Stimulated activated CD4-positive, alpha-beta T cell treated with anti-CD3 and anti-CD28 coated beads, Interleukin-1b, Interleukin-23, amount 100 ng/mL, for 48 hours (primary cell): ENCODE data around the gene PPP2R5A.
"Not testable (repeated sequence)": the region's sequence is repeated elsewhere in the genome, so short reads cannot be mapped to it uniquely, and the experiment has no call there.

Experiments used
- DNase-seq: peaks from one replicate; pipeline ENCODE4 v3.0.0-alpha.2; 2020

Gene PPP2R5A

DNA sequence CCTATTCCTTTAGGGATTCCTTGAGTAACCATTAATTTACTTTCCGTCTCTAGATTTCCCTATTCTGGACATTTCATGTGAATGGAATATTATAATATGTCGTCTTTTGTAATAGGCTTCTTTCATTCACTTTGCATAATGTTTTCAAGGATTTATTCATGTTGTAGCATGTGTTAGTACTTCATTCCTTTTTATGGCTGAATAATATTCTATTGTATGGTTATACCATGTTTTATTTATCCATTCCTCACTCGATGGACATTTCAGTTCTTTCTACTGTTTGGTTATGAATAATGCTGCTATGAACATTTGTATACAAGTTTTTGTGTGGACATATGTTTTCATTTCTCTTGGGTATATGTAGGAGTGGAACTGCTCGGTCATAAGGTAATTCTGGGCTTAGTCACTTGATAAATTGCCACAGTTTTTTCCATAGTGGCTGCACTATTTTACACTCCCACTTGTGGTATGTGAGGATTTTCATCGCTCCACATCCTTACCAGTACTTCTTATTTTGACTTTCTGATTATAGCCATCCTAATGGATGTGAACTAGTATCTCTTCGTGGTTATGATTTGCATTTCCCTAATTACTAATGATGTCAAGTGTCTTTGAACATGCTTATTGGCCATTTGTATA, 17.7 kb downstream of the PPP2R5A start:
- no peak for DNase-seq

GRCh38 chr1:212305342-212305741, 20.1 kb downstream of the PPP2R5A start:
- no peak for DNase-seq

DNA sequence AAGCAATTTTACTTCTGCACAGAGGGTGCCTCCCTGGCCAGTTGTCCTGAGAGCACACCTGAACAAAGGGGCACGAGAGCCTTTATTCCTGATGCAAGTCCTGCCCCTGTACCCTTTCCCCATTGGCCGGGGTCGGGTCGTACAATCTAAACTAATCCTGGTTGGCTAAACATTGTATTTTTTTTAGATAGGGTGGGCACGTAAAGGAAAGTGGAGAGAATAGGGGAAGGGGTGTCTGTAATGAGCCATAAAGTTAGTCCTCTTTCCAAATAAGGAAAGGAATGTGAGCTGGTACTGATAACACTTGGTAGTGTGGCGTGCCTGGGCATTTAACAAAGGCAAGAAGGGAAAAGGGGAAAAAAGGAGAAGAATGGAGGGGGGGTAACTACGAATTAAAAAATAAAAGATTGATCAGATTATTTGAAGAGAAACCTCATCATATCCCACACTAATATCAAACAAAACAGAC, 20.8 kb downstream of the PPP2R5A start:
- not testable (repeated sequence) for DNase-seq

DNA sequence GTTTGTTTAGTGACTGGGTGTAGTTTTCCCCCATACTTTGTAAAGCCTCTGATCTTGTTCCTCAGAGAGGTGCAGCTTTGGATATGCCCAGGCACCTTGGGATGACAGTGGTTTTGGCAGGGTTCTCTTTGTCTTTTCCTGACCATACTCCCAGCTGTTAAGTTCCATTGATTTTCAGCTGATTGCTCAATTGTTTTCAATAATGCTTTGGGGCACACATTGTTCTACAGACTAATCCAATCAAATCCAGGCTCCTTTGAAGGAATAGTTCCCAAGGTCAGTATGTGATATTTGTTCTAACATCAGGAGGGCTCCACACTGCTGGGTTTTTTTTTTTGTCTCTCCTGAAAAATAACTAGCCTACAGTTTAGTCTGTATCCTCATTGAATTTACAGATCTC, 24.8 kb downstream of the PPP2R5A start:
- DNase-seq = no peak

DNA sequence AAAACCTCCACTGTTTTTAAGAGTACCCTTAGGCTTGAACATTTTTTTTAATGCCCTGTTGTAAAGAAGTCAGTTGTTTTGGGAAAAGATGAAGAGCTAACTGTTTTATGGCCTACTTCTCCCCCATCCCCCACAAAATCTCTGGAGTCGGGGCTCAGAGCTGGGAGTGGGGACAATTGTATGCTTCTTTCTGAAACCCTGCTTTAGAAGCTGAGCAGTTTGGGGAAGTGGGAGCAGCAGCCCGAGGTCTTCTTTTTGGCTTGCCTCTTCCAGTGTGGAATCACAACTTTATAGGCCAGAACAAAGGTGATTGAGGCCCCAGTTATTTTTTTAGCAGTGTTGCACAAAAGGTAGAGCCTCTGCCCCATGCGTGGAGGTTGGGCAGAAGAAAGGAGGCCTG, 25.2 kb downstream of the PPP2R5A start:
- DNase-seq = no peak

DNA sequence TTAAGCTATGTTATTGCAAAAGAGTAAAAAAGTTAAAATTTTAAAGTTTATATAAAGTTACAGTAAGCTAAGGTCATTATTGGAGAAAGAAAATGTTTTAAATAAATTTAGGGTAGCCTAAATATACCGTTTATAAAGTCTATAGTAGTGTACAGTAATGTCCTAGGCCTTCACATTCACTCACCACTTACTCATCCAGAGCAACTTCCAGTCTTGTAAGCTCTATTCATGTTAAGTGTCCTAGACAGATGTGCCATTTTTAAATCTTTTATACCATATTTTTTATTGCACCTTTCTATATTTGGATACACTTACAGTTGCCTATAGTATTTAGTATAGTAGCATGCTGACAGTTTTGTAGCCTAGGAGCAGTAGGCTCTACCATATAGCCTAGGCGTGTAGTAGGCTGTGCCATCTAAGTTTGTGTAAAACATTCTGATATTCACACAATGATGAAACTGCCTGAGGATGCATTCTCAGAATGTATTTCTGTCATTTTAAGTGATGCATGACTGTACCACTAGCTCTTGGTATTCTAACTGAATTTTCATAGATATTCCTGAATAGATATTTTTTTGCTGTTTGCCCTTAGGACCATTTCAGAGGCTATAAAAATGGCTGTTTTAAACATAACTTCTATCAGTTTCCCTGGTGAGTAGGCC, 26.8 kb downstream of the PPP2R5A start:
- no peak for DNase-seq

GRCh38 chr1:212313616-212314015, 28.4 kb downstream of the PPP2R5A start:
- no peak for DNase-seq

DNA sequence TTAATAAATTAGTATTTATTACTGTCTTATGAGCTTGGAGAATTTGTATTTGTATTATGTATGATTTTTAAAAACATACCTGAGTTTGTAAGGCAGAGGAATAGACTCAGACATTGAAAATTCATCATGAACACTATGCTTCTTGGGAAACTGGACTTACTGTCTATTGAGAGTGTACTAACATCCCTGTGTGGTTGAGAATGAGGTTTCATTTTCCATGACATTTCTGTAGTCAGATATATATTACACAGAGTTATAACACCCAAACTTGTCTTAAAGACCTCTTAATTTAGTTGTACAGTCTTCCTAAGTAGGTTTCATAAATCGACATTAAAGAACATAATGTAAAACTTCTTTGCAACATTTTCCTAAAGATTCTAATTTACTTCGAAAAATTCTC, 30.0 kb downstream of the PPP2R5A start:
- DNase-seq = no peak

DNA sequence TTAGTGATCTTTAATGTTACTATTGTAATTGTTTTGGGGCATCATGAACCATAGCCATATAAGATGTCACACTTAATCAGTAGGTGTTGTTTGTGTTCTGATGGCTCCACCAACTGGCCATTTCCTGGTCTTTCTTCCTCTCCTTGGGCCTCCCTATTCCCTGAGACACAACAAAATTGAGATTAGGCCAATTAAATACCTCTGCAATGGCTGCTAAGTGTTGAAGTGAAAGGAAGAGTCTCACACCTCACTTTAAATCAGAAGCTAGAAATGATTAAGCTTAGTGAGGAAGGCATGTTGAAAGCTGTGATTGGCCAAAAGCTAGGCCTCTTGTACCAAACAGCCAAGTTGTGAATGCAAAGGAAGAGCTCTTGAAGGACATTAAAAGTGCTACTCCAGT, 30.7 kb downstream of the PPP2R5A start:
- DNase-seq = no peak

- no peak for DNase-seq
These were observed 32.7 kb downstream of the PPP2R5A start for GRCh38 chr1:212317916-212318315.

DNA sequence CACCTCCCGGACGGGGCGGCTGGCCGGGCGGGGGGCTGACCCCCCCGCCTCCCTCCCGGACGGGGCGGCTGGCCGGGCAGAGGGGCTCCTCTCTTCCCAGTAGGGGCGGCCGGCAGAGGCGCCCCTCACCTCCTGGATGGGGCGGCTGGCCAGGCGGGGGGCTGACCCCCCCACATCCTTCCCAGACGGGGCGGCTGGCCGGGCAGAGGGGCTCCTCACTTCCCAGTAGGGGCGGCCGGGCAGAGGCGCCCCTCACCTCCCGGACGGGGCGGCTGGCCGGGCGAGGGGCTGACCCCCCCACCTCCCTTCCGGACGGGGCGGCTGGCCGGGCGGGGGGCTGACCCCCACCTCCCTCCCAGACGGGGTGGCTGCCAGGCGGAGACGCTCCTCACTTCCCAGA, 35.8 kb downstream of the PPP2R5A start:
- DNase-seq = not testable (repeated sequence)

- DNase-seq = no peak
These were observed 37.9 kb downstream of the PPP2R5A start for GRCh38 chr1:212323066-212323465.

DNA sequence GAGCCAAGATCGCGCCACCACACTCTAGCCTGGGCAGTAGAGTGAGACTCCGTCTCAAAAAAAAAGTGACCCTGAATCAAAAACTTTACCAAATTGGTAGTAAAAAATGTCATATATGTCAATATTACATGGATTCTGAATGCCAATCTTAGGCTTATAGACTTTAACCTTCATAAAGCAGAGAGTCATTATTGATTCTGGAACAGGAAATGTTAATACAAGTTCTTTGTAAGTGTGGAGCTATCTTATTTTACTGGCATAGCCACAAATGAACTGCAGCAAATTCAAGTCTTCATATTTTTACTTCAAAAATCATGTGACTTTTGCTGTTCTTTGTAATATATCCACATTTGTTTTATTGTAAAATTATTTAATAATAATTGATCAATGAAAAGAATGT, 41.3 kb downstream of the PPP2R5A start:
- DNase-seq = no peak

GRCh38 chr1:212328248-212328647, 43.0 kb downstream of the PPP2R5A start:
- DNase-seq = no peak

GRCh38 chr1:212329105-212329504, 43.9 kb downstream of the PPP2R5A start:
- DNase-seq = no peak

DNA sequence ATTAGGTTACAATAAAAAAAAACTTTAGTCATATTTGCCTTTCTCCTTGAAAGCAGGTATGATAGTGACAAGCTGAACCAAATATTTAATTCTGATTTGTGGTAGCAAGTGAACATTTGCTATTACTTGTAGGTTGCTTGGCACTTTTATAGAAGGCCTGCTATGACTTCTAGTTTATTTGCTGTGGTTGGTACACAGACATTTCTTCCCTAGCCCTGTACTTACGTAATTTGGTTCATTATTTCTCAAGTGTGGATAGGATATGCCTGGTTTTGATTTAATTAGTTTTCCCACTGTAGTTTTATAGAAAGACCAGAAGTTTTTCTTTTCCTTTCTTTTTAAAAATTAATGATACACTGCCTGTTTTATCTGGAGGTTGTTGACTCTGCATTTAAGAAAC, 55.9 kb downstream of the PPP2R5A start:
- no peak for DNase-seq

GRCh38 chr1:212344905-212345304, 59.7 kb downstream of the PPP2R5A start:
- DNase-seq = no peak

DNA sequence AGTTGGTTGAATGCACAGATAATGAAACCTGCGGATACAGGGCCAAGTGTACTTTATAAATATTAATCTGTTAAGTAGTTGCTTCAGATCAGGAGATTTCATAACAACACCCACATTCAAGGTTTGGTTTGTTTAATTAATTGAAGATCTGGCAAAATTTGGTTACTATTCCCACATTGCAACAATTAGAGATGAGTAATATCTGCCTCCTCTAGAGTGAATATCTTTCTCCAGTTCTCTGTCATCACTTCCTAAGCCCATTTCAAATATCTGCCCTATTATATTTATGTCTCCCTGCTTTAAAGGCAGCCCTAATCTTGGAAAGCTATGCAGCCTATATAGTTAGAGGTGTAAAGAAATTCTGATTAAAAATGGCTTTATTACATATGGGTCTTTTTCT, 61.4 kb downstream of the PPP2R5A start:
- no peak for DNase-seq

- no peak for DNase-seq
These were observed 66.6 kb downstream of the PPP2R5A start for GRCh38 chr1:212351588-212352362.

- no peak for DNase-seq
These were observed 68.0 kb downstream of the PPP2R5A start for GRCh38 chr1:212353181-212353580.

DNA sequence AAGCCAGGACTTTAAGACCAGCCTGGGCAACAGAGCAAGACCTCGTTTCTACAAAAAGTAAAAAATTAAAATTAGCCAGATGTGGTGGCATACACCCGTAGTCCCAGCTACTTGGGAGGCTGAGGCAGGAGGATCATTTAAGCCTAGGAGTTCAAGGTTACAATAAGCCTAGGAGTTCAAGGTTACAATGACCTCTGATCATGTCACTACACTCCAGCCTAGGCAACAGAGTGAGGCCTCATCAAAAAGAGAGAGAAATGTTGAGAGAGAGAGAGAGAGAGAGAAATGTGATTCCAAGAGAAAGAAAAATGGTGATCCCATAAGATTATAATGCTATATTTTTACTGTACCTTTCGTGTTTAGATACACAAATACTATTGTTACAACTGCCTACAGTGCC, 69.3 kb downstream of the PPP2R5A start:
- DNase-seq = no peak

- no peak for DNase-seq
These were observed 70.2 kb downstream of the PPP2R5A start for GRCh38 chr1:212355230-212355969.

- peak; percentile 35 for DNase-seq
These were observed 74.7 kb downstream of the PPP2R5A start for GRCh38 chr1:212359794-212360479.
